Dendritic cell treated with granulocyte-macrophage colony-stimulating factor and Interleukin-4, amounts not matched to agents 40 ng/mL and 50 ng/mL, for 4 days (primary cell): ENCODE results near the gene POLR2A.

Source experiments
- H3K27ac Mint-ChIP-seq: one replicate; pipeline ENCODE4 v1.8.0; 2022; ENCODE audit warnings: mild to moderate bottlenecking, mixed read lengths
- H3K27me3 Mint-ChIP-seq: one replicate; pipeline ENCODE4 v1.8.0; 2022; ENCODE audit warnings: mild to moderate bottlenecking, mixed read lengths
- H3K36me3 Mint-ChIP-seq: one replicate; pipeline ENCODE4 v1.8.0; 2022; ENCODE audit warnings: low read depth, mixed read lengths
- H3K4me1 Mint-ChIP-seq: one replicate; pipeline ENCODE4 v1.8.0; 2022; ENCODE audit warnings: low read depth, mixed read lengths
- H3K4me3 Mint-ChIP-seq: one replicate; pipeline ENCODE4 v1.8.0; 2022; ENCODE audit warnings: mild to moderate bottlenecking, moderate library complexity, mixed read lengths
- H3K9me3 Mint-ChIP-seq: one replicate; pipeline ENCODE4 v1.8.0; 2022; ENCODE audit warnings: mixed read lengths
- intact Hi-C: fragments of 100-400 bp; cut with micrococcal nuclease; formaldehyde crosslinking; loops from one replicate; pipeline ENCODE4 v1.15.0; 2022

POLR2A gene

DNA sequence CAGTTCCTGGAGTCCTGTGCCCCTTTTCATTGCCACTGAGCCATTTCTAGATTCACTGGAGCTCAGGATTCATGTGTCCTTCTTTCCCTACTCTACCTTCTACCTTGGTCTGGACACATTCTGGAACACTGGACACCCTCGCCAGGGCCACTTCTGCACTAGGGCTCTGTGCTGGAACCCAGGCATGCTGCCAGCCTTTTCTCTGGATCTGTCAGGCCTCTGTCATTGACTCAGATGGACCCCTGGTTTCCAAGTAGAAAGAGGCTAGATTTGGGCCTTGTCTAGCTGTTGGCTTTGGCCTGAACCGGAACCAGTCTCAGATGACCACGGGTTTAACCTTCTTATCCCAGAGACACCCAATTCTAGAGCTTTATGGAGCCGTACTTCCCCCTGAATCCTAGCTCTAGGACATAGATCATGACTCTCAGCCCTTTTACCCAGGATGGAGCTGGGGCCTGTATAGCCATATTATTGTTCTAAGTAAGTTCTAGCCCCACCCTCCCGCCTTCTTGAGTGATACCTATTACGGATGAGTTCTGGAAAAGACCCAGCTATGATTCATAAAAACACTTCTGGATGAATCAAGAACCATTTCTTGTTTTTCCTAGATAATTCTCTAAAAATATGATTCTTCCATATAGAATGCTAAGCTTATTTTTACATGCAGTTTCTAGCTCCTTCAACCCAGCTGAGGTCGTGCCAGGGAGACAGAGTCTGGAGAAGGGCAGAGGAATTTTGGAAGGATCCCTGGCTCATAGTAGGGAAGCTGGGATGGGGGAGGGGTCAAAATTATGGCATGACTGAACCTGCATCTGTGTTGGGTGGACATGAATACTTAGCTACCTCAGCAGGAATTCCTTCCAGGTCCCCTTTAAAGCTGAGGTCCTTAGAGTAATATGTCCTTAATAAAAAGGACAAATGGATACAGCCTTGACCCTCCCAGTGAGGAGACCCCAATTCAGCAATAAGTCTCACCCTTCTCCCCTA is 40.4 kb upstream of the POLR2A start:
- H3K4me3 Mint-ChIP-seq, result no peak overlapping the region
- peaks cover 31% of the 10 kb centered on the region for H3K4me1 Mint-ChIP-seq
- H3K36me3 Mint-ChIP-seq, result no peaks in the 10 kb centered on the region
- peaks cover 95% of the 10 kb centered on the region for H3K27me3 Mint-ChIP-seq
- no peak overlapping the region for H3K27ac Mint-ChIP-seq
- intact Hi-C loops, result no loop called here
- H3K9me3 Mint-ChIP-seq, result no peaks in the 10 kb centered on the region

- no peaks in the 10 kb centered on the region for H3K9me3 Mint-ChIP-seq
These were observed 39.2 kb upstream of the POLR2A start, which contains the start of gene CHRNB1 for GRCh38 chr17:7444682-7445618. Gene CHRNB1 (plus strand): TSS chr17:7445061. CDS start chr17:7445128, 67 bp downstream.

GRCh38 chr17:7445619-7445968 is 38.6 kb upstream of the POLR2A start:
- H3K27ac Mint-ChIP-seq, result peak overlapping the region; percentile 20
- H3K4me3 Mint-ChIP-seq, result peak overlapping the region; percentile 79
- no peaks in the 10 kb centered on the region for H3K9me3 Mint-ChIP-seq
- peaks cover 17% of the 10 kb centered on the region for H3K4me1 Mint-ChIP-seq
- intact Hi-C loops, result no loop called here
- H3K27me3 Mint-ChIP-seq, result peaks cover 86% of the 10 kb centered on the region
- H3K36me3 Mint-ChIP-seq, result no peaks in the 10 kb centered on the region

More at GRCh38 chr17:7444682-7445618, 39.2 kb upstream of the POLR2A start, which contains the start of gene CHRNB1:
- Mint-ChIP-seq H3K36me3 (no peaks in the 10 kb centered on the region), H3K4me3 (peak within 1 kb of the TSS; percentile 79), H3K27me3 (peaks cover 93% of the 10 kb centered on the region), H3K4me1 (peaks cover 23% of the 10 kb centered on the region), H3K27ac (peak within 1 kb of the TSS; percentile 20)
- intact Hi-C loops, result no loop called here

DNA sequence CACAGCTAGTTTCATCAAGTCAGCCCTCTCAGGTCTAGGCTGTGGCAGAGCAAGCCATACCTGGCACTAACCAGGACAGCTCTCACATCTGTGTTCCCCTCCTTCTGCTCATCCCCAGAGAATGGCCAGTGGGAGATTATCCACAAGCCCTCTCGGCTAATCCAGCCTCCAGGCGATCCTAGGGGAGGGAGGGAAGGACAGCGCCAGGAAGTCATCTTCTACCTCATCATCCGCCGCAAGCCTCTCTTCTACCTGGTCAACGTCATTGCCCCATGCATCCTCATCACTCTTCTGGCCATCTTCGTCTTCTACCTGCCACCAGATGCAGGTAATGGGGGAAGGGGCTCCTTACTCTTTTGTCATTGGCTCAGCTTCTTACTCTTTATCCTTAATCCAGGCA is 35.7 kb upstream of the POLR2A start:
- Mint-ChIP-seq H3K27ac (no peak overlapping the region), H3K4me1 (peaks cover 13% of the 10 kb centered on the region), H3K9me3 (no peaks in the 10 kb centered on the region), H3K4me3 (no peak overlapping the region), H3K27me3 (peaks cover 60% of the 10 kb centered on the region), H3K36me3 (no peaks in the 10 kb centered on the region)
- intact Hi-C loops, result no loop called here

GRCh38 chr17:7459961-7460545 is 24.1 kb upstream of the POLR2A start:
- intact Hi-C loops, result no loop called here
- Mint-ChIP-seq H3K4me3 (no peak overlapping the region), H3K9me3 (no peaks in the 10 kb centered on the region), H3K27ac (no peak overlapping the region), H3K4me1 (peaks cover 13% of the 10 kb centered on the region), H3K27me3 (no peaks in the 10 kb centered on the region), H3K36me3 (peaks cover 51% of the 10 kb centered on the region)

- Mint-ChIP-seq H3K4me3 (no peak overlapping the region), H3K36me3 (peaks cover 52% of the 10 kb centered on the region), H3K27me3 (no peaks in the 10 kb centered on the region), H3K9me3 (no peaks in the 10 kb centered on the region), H3K27ac (peak overlapping the region; percentile 5), H3K4me1 (peaks cover 20% of the 10 kb centered on the region)
- intact Hi-C loops, result no loop called here
These were observed 23.1 kb upstream of the POLR2A start for GRCh38 chr17:7460850-7461660.

GRCh38 chr17:7462474-7463371 is 21.4 kb upstream of the POLR2A start:
- Mint-ChIP-seq H3K36me3 (peaks cover 65% of the 10 kb centered on the region), H3K4me3 (no peak overlapping the region), H3K9me3 (no peaks in the 10 kb centered on the region), H3K4me1 (peaks cover 28% of the 10 kb centered on the region), H3K27ac (no peak overlapping the region), H3K27me3 (no peaks in the 10 kb centered on the region)
- intact Hi-C loops, result no loop called here

DNA sequence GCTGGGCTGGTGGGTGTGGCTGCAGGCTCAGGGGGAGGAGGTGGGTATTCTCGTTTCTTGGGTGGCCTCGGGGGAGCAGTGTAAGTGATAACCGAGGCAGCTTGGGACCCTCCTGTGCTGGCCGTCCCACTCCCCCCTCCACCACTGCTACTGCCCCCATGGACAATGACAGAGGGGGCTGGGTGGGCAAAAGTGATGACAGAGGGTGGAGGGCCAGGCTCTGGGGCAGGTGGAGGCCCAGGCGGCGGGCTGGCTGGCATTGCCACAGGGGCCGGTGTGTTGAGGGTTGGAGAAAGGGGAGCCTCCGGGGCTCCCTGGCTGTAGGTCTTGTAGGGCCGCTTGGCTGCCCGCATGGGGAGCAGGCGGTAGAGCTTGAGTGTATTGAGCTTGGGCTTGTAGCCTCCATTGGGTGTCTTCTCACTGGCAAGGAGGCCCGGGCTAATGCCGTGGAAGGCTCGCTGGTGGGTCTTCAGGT is 20.8 kb upstream of the POLR2A start:
- intact Hi-C loops, result no loop called here
- no peak overlapping the region for H3K4me3 Mint-ChIP-seq
- H3K27ac Mint-ChIP-seq, result no peak overlapping the region
- H3K9me3 Mint-ChIP-seq, result no peaks in the 10 kb centered on the region
- H3K27me3 Mint-ChIP-seq, result no peaks in the 10 kb centered on the region
- H3K36me3 Mint-ChIP-seq, result peaks cover 72% of the 10 kb centered on the region
- H3K4me1 Mint-ChIP-seq, result peaks cover 35% of the 10 kb centered on the region

GRCh38 chr17:7464081-7464480 is 20.1 kb upstream of the POLR2A start:
- Mint-ChIP-seq H3K4me3 (no peak overlapping the region), H3K4me1 (peaks cover 40% of the 10 kb centered on the region), H3K27ac (no peak overlapping the region), H3K9me3 (no peaks in the 10 kb centered on the region), H3K36me3 (peaks cover 78% of the 10 kb centered on the region), H3K27me3 (no peaks in the 10 kb centered on the region)
- intact Hi-C loops, result no loop called here

- peaks cover 40% of the 10 kb centered on the region for H3K4me1 Mint-ChIP-seq
- H3K9me3 Mint-ChIP-seq, result no peaks in the 10 kb centered on the region
- intact Hi-C loops, result no loop called here
- H3K27me3 Mint-ChIP-seq, result no peaks in the 10 kb centered on the region
- H3K36me3 Mint-ChIP-seq, result peaks cover 78% of the 10 kb centered on the region
- H3K27ac Mint-ChIP-seq, result peak overlapping the region; percentile 87
- H3K4me3 Mint-ChIP-seq, result no peak overlapping the region
These were observed 18.4 kb upstream of the POLR2A start for GRCh38 chr17:7465597-7466275.

- H3K27me3 Mint-ChIP-seq, result no peaks in the 10 kb centered on the region
- peak overlapping the region; percentile 87 for H3K27ac Mint-ChIP-seq
- H3K36me3 Mint-ChIP-seq, result peaks cover 73% of the 10 kb centered on the region
These were observed 17.9 kb upstream of the POLR2A start for GRCh38 chr17:7466318-7466638.

More at GRCh38 chr17:7466318-7466638, 17.9 kb upstream of the POLR2A start:
- Mint-ChIP-seq H3K4me3 (peak overlapping the region; percentile 35), H3K9me3 (no peaks in the 10 kb centered on the region), H3K4me1 (peaks cover 35% of the 10 kb centered on the region)
- intact Hi-C loops, result no loop called here
